GM23248 (cell line): ENCODE results near the gene HMG20A. TPM values are rescaled to one million over a fixed set of nuclear protein-coding genes. Genes with fewer than 3 reads are reported as not detected.

ENCODE experiments used
- DNase-seq: peaks from one replicate; pipeline ENCODE4 v3.0.0-alpha.2; 2015
- H2AFZ ChIP-seq: fragments of 200-600 bp; sonication (generic); 2 replicates; pipeline ENCODE4 v1.6.1; 2016; ENCODE audit warnings: antibody characterized with exemption
- H3F3A ChIP-seq: fragments of 200-600 bp; sonication (generic); 2 replicates; pipeline ENCODE4 v1.6.1; 2016; ENCODE audit warnings: mild to moderate bottlenecking, antibody characterized with exemption, mixed run types; ENCODE audit not compliant: insufficient read depth
- H3K27ac ChIP-seq: fragments of 200-600 bp; sonication (generic); 2 replicates; pipeline ENCODE4 v1.5.1; 2016; ENCODE audit warnings: mild to moderate bottlenecking
- H3K27me3 ChIP-seq: fragments of 200-600 bp; sonication (generic); replicated peaks from 2 replicates; pipeline ENCODE4 v1.6.1; 2016; ENCODE audit warnings: mild to moderate bottlenecking; ENCODE audit not compliant: insufficient read depth
- H3K36me3 ChIP-seq: fragments of 200-600 bp; sonication (generic); 2 replicates; pipeline ENCODE4 v1.6.1; 2016; ENCODE audit warnings: low read depth, mild to moderate bottlenecking
- H3K4me1 ChIP-seq: fragments of 200-600 bp; sonication (generic); 2 replicates; pipeline ENCODE4 v1.6.1; 2016; ENCODE audit warnings: mild to moderate bottlenecking; ENCODE audit not compliant: insufficient read depth
- H3K4me2 ChIP-seq: fragments of 200-600 bp; sonication (generic); one replicate; pipeline ENCODE4 v1.6.1; 2016; ENCODE audit warnings: mild to moderate bottlenecking; ENCODE audit not compliant: unreplicated experiment
- H3K4me3 ChIP-seq: fragments of 200-600 bp; sonication (generic); 2 replicates; pipeline ENCODE4 v1.5.1; 2016; ENCODE audit warnings: mild to moderate bottlenecking
- H3K79me2 ChIP-seq: fragments of 200-600 bp; sonication (generic); 2 replicates; pipeline ENCODE4 v1.6.1; 2016; ENCODE audit warnings: mild to moderate bottlenecking; ENCODE audit not compliant: insufficient read depth
- H3K9ac ChIP-seq: fragments of 200-600 bp; sonication (generic); 2 replicates; pipeline ENCODE4 v1.6.1; 2016; ENCODE audit warnings: mild to moderate bottlenecking
- H3K9me2 ChIP-seq: fragments of 200-600 bp; sonication (generic); 2 replicates; pipeline ENCODE4 v1.6.1; 2016; ENCODE audit warnings: mixed run types, mild to moderate bottlenecking, moderate library complexity; ENCODE audit not compliant: insufficient read depth
- H3K9me3 ChIP-seq: fragments of 200-600 bp; sonication (generic); one replicate; pipeline ENCODE4 v1.6.1; 2017; ENCODE audit warnings: low read depth
- H4K20me1 ChIP-seq: fragments of 200-600 bp; sonication (generic); 2 replicates; pipeline ENCODE4 v1.6.0; 2016; ENCODE audit not compliant: insufficient read depth
- EZH2 ChIP-seq: fragments of 200-600 bp; sonication (generic); IDR thresholded peaks from 2 replicates; pipeline ENCODE4 v1.6.1; 2018; ENCODE audit warnings: antibody characterized with exemption, mild to moderate bottlenecking; ENCODE audit not compliant: insufficient read depth, poor library complexity, severe bottlenecking
- EZH2phosphoT487 ChIP-seq: fragments of 200-600 bp; sonication (generic); IDR thresholded peaks from 2 replicates; pipeline ENCODE4 v1.6.1; 2018; ENCODE audit warnings: antibody characterized with exemption, moderate library complexity, mild to moderate bottlenecking, low read depth; ENCODE audit not compliant: insufficient read depth
- WGBS, 2 experiments: methylation state at CpG; one replicate each; pipeline ENCODE4 v1.1.6; 2015 to 2017; ENCODE audit warnings: low lambda C conversion rate in 2 of 2, low coverage in 1 of 2; ENCODE audit errors: missing lambda C conversion rate in 2 of 2; 5-methylcytosine and 5-hydroxymethylcytosine counted together
- in situ Hi-C: fragments of 300-500 bp; cut with MboI; formaldehyde crosslinking; loops from 2 replicates; pipeline ENCODE4 v1.15.0; 2020
- polyA plus RNA-seq: library from polyadenylated mRNA; unstranded; fragments of >200 nt; fragmentation: Nextera tagmentation; extraction: Ambion mirVana; gene quantifications from 2 replicates; pipeline ENCODE4 v1.2.1, GENCODE V29; 2016
- total RNA-seq: library from RNA; depleted of rRNA; stranded (reverse); fragments of >200 nt; shearing (Covaris generic); gene quantifications from 2 replicates; pipeline ENCODE4 v1.2.3, GENCODE V29; 2014

HMG20A gene
- total and polyA plus RNA-seq, 2 experiments from 2014 or later = 15.1 to 25.1 TPM

DNA sequence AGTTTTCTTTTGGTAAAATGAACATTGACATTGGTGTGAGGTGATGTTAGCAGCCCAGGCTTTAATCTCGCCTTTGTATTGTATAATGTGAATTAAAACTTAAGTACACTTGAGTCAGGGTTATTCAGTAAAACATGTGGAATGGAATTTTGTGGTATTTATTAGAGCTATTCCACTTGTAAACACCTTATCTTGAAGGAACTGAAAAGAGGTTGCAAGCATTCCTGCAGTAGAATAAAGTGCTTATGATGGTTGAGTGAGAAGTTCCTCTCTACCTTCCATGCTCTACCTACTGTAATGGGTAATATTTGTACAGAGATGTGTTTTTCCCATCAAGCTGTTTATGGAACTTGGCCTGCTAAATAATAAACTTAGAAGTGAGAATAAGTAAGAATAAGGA is 36.1 kb downstream of the HMG20A start:
- Histone ChIP-seq H3K9me3 (no peaks in the 10 kb centered on the region), H3K9ac (peak overlapping the region; percentile 62; the same call in 1 of the 2 replicates), H2AFZ (no peak overlapping the region), H3K27ac (peak overlapping the region; percentile 92), H3K4me1 (peaks cover 60% of the 10 kb centered on the region), H3K4me2 (peak overlapping the region; percentile 60), H3K27me3 (no peaks in the 10 kb centered on the region), H3K4me3 (no peak overlapping the region), H4K20me1 (0 out of 2 replicates have a peak, but pooled peaks cover 3% of the 10 kb centered on the region), H3K36me3 (peaks cover 6% of the 10 kb centered on the region; the same call in 1 of the 2 replicates), H3F3A (peaks cover 60% of the 10 kb centered on the region), H3K9me2 (no peaks in the 10 kb centered on the region), H3K79me2 (peaks cover 25% of the 10 kb centered on the region)
- TF ChIP-seq EZH2phosphoT487 (no peak), EZH2 (no peak)
- DNase-seq = no peak
- in situ Hi-C loops = no loop called here
- WGBS, 2 experiments = 96 to 98% methylated on average over 1 of the region's 1 CpG

DNA sequence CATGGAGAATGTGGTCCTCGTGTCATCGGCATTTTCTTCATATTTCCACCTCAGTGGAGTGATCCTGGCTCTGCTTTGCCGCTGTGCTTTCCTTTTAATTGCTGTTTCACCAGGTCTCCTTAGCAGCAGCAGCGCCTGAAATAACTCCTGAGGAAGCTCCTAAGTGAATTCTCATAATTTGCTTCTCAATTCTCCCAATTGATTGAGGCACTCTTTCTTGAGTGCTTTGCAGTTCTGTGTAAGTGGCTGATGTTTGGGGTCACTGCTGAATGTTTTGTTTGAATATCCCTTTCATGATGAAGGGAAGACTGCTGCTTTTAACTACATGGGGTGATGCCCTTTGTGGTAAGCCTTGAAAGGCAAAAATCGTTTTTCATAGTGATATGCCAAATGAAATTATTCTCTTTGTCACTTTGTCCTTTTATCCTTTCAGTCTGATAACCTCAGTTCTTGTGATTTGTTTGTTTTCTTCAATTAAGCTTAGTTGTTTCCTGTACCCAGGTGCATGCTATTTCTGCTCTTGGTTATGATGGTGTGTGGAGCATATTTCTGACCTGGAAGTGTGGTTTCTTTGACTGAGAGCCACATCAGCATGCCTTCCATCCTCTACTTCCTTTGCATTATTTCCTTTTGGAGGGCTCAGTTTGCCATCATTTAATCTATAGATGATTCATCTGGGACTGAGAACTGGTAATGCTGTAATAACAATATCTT is 36.7 kb downstream of the HMG20A start:
- Histone ChIP-seq H3K27ac (peak overlapping the region; percentile 92), H3K4me1 (peaks cover 60% of the 10 kb centered on the region), H3K79me2 (peaks cover 19% of the 10 kb centered on the region), H3K9me2 (no peaks in the 10 kb centered on the region), H3K4me3 (peak overlapping the region; percentile 48), H3K4me2 (peak overlapping the region; percentile 60), H3K9me3 (no peaks in the 10 kb centered on the region), H4K20me1 (0 out of 2 replicates have a peak, but pooled peaks cover 3% of the 10 kb centered on the region), H3F3A (peaks cover 60% of the 10 kb centered on the region), H2AFZ (no peak overlapping the region), H3K27me3 (no peaks in the 10 kb centered on the region), H3K9ac (peak overlapping the region; percentile 12; the same call in 1 of the 2 replicates), H3K36me3 (peaks cover 6% of the 10 kb centered on the region; the same call in 1 of the 2 replicates)
- WGBS, 2 experiments = 79 to 83% methylated on average over 5 of the region's 5 CpGs
- no peak for DNase-seq
- in situ Hi-C loops = no loop called here
- TF ChIP-seq EZH2phosphoT487 = no peak
- TF ChIP-seq EZH2 = no peak

DNA sequence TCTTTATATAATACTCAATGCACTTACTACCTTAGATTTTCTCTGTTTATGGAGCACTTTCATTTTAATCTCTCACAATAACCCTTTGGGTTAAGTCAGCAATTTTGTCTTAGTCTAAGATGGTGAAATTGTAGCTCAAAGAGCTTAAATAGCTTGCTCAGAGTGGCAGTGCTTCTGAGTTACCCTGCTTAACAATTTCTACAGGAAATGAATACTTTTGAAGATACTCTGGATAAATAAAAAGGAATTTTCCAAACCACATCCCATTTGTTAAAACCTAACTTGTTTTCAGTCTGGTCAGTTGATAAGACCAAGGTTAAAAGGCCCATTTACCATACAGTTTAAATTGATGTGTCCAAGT is 37.2 kb downstream of the HMG20A start:
- DNase-seq = peak; percentile 62
- in situ Hi-C loops = no loop called here
- no peaks in the 10 kb centered on the region for H3K27me3 ChIP-seq
- H3K9ac ChIP-seq = peak overlapping the region; percentile 12; the same call in 1 of the 2 replicates
- peak overlapping the region; percentile 92 for H3K27ac ChIP-seq
- no peak overlapping the region for H2AFZ ChIP-seq
- 0 out of 2 replicates have a peak, but pooled peaks cover 3% of the 10 kb centered on the region for H4K20me1 ChIP-seq
- peaks cover 16% of the 10 kb centered on the region for H3K79me2 ChIP-seq
- H3K36me3 ChIP-seq = peaks cover 6% of the 10 kb centered on the region; the same call in 1 of the 2 replicates
- H3K4me3 ChIP-seq = peak overlapping the region; percentile 48
- H3K4me1 ChIP-seq = peaks cover 59% of the 10 kb centered on the region
- no peaks in the 10 kb centered on the region for H3K9me2 ChIP-seq
- H3F3A ChIP-seq = peaks cover 60% of the 10 kb centered on the region
- TF ChIP-seq EZH2 = no peak
- no peak for TF ChIP-seq EZH2phosphoT487
- H3K9me3 ChIP-seq = no peaks in the 10 kb centered on the region
- peak overlapping the region; percentile 60 for H3K4me2 ChIP-seq

DNA sequence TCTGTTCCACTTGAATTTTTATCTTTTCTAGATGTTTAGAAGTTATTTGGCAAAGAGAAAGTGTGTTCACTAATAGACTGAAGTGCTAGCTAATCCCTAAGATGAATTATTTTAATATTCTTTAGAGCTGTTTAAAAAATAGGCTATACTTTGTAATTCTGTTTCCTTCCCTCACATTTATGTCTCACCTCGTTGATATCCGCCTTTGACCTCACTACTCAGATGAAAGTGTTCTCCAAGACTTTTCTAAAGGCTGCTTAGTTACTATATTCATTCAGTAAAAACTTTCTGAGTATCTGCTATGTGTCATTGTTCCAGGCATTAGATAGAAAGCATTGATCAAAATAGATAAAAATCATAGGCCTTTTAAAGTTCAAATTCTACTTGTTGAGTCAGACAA is 38.3 kb downstream of the HMG20A start:
- in situ Hi-C loops = no loop called here
- Histone ChIP-seq H3K79me2 (peaks cover 18% of the 10 kb centered on the region), H3K4me3 (no peak overlapping the region), H3K9me3 (no peaks in the 10 kb centered on the region), H3K4me1 (peaks cover 54% of the 10 kb centered on the region), H3F3A (peaks cover 53% of the 10 kb centered on the region), H3K9me2 (no peaks in the 10 kb centered on the region), H3K27me3 (no peaks in the 10 kb centered on the region), H3K27ac (peak overlapping the region; percentile 92), H3K9ac (no peak overlapping the region), H3K36me3 (peaks cover 6% of the 10 kb centered on the region; the same call in 1 of the 2 replicates), H4K20me1 (0 out of 2 replicates have a peak, but pooled peaks cover 3% of the 10 kb centered on the region), H2AFZ (no peak overlapping the region), H3K4me2 (no peak overlapping the region)
- WGBS, 2 experiments = 89 to 100% methylated on average over 2 of the region's 2 CpGs
- TF ChIP-seq EZH2phosphoT487 (no peak), EZH2 (no peak)
- DNase-seq = no peak

GRCh38 chr15:77461486-77461885 is 40.8 kb downstream of the HMG20A start:
- no peaks in the 10 kb centered on the region for H4K20me1 ChIP-seq
- no peak overlapping the region for H3K4me2 ChIP-seq
- H3F3A ChIP-seq = peaks cover 35% of the 10 kb centered on the region
- no peak overlapping the region for H3K27ac ChIP-seq
- in situ Hi-C loops = no loop called here
- TF ChIP-seq EZH2phosphoT487 (no peak), EZH2 (no peak)
- H3K36me3 ChIP-seq = peaks cover 12% of the 10 kb centered on the region; the same call in 1 of the 2 replicates
- DNase-seq = peak; percentile 25
- H3K4me1 ChIP-seq = peaks cover 36% of the 10 kb centered on the region
- no peak overlapping the region for H3K9ac ChIP-seq
- H3K79me2 ChIP-seq = peaks cover 18% of the 10 kb centered on the region
- H3K27me3 ChIP-seq = no peaks in the 10 kb centered on the region
- no peak overlapping the region for H2AFZ ChIP-seq
- H3K9me2 ChIP-seq = no peaks in the 10 kb centered on the region
- no peaks in the 10 kb centered on the region for H3K9me3 ChIP-seq
- no peak overlapping the region for H3K4me3 ChIP-seq
